GM21360 (cell line): ENCODE measurements around the gene GFRA4.
"Not testable (repeated sequence)": the region's sequence is repeated elsewhere in the genome, so short reads cannot be mapped to it uniquely, and the experiment has no call there.

Source experiments
- ATAC-seq: cut with Tn5 transposase; IDR thresholded peaks from one replicate; pipeline ENCODE4 v1.9.1; 2021; ENCODE audit warnings: mild to moderate bottlenecking, moderate library complexity; ENCODE audit not compliant: unreplicated experiment

GFRA4 gene

GRCh38 chr20:3627476-3627875 lies 35.7 kb downstream of the GFRA4 start:
- ATAC-seq, result no peak

- ATAC-seq, result no peak
These were observed 40.8 kb downstream of the GFRA4 start for GRCh38 chr20:3622406-3622805.

GRCh38 chr20:3621111-3621510 lies 42.1 kb downstream of the GFRA4 start:
- ATAC-seq, result no peak

GRCh38 chr20:3616250-3616649 lies 46.9 kb downstream of the GFRA4 start:
- ATAC-seq, result no peak

- ATAC-seq, result not testable (repeated sequence)
These were observed 47.9 kb downstream of the GFRA4 start for GRCh38 chr20:3615171-3615840.

GRCh38 chr20:3614466-3614865 lies 48.7 kb downstream of the GFRA4 start:
- ATAC-seq, result no peak

- ATAC-seq, result no peak
These were observed 49.3 kb downstream of the GFRA4 start for GRCh38 chr20:3613821-3614440.

GRCh38 chr20:3612795-3613572 lies 50.2 kb downstream of the GFRA4 start:
- ATAC-seq, result no peak

GRCh38 chr20:3611901-3612300 lies 51.3 kb downstream of the GFRA4 start:
- no peak for ATAC-seq
